Measurements from ENCODE around the gene GGTLC1.
A peak's percentile ranks its signal among the peaks of the same experiment; 100 is the strongest.
"Not testable (repeated sequence)": the region's sequence is repeated elsewhere in the genome, so short reads cannot be mapped to it uniquely, and the experiment has no call there.

GGTLC1 gene

DNA sequence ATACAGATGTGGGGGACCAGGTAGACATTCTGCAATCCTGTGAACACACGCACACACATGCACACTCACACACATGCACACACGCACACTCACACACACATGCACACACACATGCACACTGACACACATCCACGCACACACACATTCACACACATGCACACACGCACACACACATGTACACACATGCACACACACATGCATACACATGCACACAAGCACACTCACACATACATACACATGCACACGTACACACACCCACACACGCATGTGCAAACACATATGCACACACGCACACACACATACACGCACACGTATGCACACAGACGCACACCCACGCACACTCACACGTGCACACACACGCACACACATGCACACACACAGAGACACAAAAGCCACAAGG, 14.3 kb upstream of the GGTLC1 start:
- no peak overlapping the region for H3K4me3 ChIP-seq (ENCODE audit: low read depth, low read length)
- no peak for DNase-seq (ENCODE audit: low read depth)
- TF ChIP-seq, protein P1, sequence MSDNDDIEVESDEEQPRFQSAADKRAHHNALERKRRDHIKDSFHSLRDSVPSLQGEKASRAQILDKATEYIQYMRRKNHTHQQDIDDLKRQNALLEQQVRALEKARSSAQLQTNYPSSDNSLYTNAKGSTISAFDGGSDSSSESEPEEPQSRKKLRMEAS (IDR thresholded peaks at IDR 0.05; ENCODE audit: low read depth, low read length) = no peak
- TF ChIP-seq POLR2A (IDR thresholded peaks at IDR 0.05; ENCODE audit: extremely low read depth, insufficient read length) = no peak
- TF ChIP-seq, protein P2, sequence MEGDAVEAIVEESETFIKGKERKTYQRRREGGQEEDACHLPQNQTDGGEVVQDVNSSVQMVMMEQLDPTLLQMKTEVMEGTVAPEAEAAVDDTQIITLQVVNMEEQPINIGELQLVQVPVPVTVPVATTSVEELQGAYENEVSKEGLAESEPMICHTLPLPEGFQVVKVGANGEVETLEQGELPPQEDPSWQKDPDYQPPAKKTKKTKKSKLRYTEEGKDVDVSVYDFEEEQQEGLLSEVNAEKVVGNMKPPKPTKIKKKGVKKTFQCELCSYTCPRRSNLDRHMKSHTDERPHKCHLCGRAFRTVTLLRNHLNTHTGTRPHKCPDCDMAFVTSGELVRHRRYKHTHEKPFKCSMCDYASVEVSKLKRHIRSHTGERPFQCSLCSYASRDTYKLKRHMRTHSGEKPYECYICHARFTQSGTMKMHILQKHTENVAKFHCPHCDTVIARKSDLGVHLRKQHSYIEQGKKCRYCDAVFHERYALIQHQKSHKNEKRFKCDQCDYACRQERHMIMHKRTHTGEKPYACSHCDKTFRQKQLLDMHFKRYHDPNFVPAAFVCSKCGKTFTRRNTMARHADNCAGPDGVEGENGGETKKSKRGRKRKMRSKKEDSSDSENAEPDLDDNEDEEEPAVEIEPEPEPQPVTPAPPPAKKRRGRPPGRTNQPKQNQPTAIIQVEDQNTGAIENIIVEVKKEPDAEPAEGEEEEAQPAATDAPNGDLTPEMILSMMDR (IDR thresholded peaks at IDR 0.05; ENCODE audit: low read depth, low read length) = no peak

DNA sequence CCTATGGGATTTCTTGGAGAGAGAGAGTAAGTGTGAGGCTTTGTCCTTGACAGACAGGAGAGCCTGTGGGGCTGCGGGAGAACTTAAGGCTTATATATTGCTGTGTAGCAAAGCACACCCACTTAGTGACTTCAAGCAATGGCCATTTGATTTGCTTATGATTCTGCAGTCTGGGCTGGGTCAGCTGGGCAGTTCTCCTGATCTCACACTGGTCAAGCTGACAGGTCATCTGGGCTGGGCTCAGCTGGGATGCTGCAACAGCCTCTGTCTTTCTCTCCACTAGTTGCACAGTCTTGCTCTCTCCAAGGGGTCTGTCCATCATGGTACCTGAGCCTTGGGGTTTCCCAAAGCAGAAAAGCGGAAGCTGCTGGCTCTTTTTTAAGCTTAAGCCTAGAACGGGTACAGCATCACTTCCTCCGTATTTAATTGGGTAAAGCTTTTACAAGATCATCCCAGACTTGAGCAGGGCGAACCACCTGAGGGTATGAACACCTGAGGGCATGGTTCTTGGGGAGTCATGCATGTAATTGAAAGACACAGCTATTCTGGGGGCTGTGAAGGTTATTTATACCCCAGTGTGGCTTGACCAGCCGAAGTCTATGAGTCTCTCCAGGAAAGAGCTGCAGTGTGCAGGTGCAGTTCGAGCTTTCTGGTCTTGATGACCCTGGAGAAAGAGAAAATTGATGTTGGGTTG, 13.3 kb upstream of the GGTLC1 start:
- no peak for DNase-seq (ENCODE audit: low read depth)
- TF ChIP-seq, protein P2 (IDR thresholded peaks at IDR 0.05; ENCODE audit: low read depth, low read length) = no peak
- TF ChIP-seq POLR2A (IDR thresholded peaks at IDR 0.05; ENCODE audit: extremely low read depth, insufficient read length) (no peak), MYC (IDR thresholded peaks at IDR 0.05; ENCODE audit: low read depth, low read length) (no peak)
- TF ChIP-seq, protein P1 (IDR thresholded peaks at IDR 0.05; ENCODE audit: low read depth, low read length) = no peak
- H3K4me3 ChIP-seq (ENCODE audit: low read depth, low read length) = no peak overlapping the region

DNA sequence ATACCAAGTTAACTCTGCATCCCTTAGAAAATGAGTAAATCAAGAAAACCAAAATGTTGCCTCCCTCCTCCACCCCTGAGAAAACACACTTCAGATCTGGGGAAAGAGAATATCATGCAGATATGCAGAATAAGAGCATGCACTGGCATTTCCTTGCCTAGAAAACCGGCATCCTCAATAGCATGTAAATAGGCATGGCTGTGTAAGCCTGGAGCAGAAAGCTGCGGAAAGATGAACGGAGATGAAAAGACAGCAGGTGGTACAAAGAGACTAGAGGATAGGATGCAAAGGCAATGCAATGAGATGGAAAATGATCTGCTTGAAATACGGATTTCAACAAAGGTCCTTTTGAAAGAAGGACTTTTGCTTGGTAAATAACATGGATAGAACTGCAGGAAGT, 10.3 kb upstream of the GGTLC1 start:
- TF ChIP-seq, protein P2 (IDR thresholded peaks at IDR 0.05; ENCODE audit: low read depth, low read length) = no peak
- TF ChIP-seq MYC (IDR thresholded peaks at IDR 0.05; ENCODE audit: low read depth, low read length) (no peak), POLR2A (IDR thresholded peaks at IDR 0.05; ENCODE audit: extremely low read depth, insufficient read length) (no peak)
- TF ChIP-seq, protein P1 (IDR thresholded peaks at IDR 0.05; ENCODE audit: low read depth, low read length) = no peak
- H3K4me3 ChIP-seq (ENCODE audit: low read depth, low read length) = no peak overlapping the region
- DNase-seq (ENCODE audit: low read depth) = no peak

DNA sequence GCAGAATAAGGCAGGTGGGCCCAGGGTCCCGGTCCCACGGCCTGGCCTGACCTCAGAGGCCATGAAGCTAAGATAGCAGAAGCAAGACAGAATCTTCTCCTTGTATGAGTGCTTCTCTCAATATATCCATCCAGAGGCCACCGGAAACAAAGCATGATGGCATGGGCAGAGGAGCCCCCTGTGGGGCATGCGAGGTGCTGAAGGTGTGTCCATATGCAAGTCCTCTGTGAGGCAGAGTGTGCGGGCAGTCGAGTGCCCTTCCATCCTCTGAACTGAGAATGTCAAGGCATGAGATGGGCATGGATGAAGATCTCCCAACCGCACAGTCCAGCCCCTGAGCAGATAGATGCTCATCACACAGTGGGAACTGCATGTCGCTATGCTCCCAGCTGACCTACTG, 9.8 kb upstream of the GGTLC1 start:
- TF ChIP-seq POLR2A (IDR thresholded peaks at IDR 0.05; ENCODE audit: extremely low read depth, insufficient read length) = no peak
- TF ChIP-seq, protein P1 (IDR thresholded peaks at IDR 0.05; ENCODE audit: low read depth, low read length) = no peak
- TF ChIP-seq MYC (IDR thresholded peaks at IDR 0.05; ENCODE audit: low read depth, low read length) = no peak
- TF ChIP-seq, protein P2 (IDR thresholded peaks at IDR 0.05; ENCODE audit: low read depth, low read length) = no peak
- no peak for DNase-seq (ENCODE audit: low read depth)
- H3K4me3 ChIP-seq (ENCODE audit: low read depth, low read length) = no peak overlapping the region

DNA sequence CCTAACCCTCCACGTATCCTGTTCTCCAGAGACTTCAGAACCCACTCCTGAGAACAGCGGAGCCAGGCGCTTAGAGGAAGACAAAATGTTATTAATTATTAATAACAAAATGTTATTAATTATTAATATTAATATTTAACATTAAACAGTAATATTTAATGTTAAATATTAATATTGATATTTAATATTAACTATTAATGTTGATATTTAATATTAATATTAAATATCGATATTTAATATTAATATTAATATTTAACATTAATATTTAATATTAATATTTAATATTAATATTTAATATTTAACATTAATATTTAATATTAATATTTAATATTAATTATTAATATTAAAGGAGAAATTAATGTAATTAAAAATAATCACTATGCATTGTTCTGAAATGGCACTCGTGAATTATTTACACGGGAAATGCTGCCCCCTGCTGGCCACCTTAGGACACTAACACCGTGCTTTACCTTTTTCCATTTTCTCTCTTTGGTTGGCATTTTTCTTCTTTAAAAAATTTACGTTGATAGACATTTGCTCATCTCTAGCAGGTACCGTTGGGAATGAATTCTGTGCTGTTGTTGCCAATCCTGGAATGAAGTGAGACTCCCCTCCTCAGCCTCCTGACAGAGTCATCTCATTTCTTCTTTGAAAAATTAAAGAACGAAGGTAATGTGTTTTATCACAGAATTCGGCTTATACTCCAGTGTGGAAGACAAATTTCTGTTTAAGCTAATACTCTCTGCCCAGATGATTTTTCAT, 7.5 kb upstream of the GGTLC1 start:
- H3K4me3 ChIP-seq (ENCODE audit: low read depth, low read length) = no peak overlapping the region
- TF ChIP-seq, protein P2 (IDR thresholded peaks at IDR 0.05; ENCODE audit: low read depth, low read length) = peak; percentile 69
- TF ChIP-seq, protein P1 (IDR thresholded peaks at IDR 0.05; ENCODE audit: low read depth, low read length) = no peak
- peak; percentile 60 for DNase-seq (ENCODE audit: low read depth)

DNA sequence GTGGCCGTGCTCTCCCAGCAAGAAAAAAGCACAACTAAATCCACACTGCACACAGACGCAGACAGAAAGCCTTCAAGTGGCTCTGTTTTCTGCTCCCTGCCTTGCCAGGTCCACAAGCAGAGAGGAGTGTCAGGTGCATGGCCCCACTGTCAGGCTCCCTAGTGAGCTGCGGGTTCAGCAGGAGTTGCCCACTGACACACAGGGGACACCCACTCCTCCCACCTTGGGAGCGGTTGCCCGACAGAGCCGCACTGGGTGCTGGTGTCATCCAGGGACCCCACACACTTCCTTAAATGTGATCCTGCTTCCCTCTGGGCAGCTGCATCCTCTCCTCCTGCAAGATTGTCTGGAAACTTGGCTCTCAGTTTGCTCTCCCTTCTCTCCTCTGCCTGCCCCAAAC, 6.7 kb upstream of the GGTLC1 start:
- not testable (repeated sequence) for H3K4me3 ChIP-seq (ENCODE audit: low read depth, low read length); DNase-seq (ENCODE audit: low read depth)

DNA sequence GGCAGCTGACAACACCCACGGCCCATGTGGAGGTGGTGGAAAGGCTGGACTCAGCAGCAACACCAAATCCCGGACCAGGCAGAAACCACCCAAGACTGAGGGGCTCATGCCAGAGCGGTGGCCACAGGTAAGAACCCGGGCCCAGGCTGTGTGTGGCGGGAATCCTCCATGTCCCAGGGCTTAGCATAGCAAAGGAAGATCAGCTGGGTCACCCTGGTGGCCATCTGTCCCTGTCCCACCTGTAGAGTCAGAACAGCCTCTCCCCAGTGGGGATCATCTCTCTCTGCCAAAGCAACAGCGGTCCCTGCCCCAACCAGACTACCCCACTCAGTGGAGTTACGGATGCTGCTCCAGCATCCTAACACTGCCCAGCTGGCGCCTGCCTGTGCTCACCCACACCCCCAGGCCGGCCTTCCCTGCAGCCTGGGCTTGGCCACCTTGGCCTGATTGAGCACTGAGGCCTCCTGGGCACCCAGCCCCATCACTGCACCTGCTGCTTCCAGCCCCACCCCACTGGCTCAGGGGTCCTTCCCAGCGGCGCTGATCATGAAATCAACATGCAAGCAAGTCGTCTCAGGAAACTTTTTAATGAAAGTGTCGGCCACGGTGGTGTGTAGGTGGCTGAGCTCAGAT, 5.5 kb upstream of the GGTLC1 start:
- DNase-seq (ENCODE audit: low read depth); H3K4me3 ChIP-seq (ENCODE audit: low read depth, low read length): not testable (repeated sequence)

DNA sequence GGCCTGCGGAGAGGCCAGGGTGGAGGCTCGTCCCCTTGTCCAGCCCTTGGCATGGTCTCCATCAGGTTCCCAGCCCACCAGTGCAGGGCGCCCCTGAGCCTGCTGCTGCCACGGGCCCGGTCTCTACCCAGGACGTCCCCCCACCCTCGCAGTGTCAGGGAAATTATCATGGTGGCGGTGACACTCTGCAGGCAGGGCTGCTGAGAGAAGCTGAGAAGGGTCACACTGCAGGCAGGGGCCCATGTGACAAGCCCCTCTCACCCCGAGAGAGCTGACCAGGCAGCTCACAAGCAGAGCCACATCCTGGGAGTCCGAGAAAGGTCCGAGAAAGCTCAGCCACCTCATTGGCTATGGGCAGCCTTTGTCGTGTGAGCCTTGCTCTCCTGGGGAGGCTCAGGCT, 4.9 kb upstream of the GGTLC1 start:
- not testable (repeated sequence) for H3K4me3 ChIP-seq (ENCODE audit: low read depth, low read length); DNase-seq (ENCODE audit: low read depth)

DNA sequence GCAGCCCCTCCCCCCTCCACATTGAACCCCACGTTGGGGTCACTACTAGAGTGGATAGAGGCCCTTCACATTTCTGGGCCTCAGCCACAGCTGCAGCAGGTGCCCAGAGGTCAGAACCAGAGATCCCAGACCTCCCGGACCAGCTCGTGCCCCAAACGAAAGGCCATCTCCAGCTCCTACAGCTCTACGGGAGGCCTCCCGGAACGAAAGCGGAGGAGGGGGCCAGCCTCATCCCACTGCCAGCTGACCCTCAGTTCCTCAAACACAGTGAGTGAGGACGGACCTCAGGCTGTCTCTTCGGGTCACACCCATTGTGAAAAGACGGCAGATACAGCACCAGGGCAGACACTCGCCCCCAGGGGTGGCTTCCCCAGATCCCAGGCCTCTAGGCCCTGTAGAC, 1.7 kb upstream of the GGTLC1 start:
- not testable (repeated sequence) for DNase-seq (ENCODE audit: low read depth); H3K4me3 ChIP-seq (ENCODE audit: low read depth, low read length)
